K562 (cell line): ENCODE data around the gene AJUBA. TPM values are rescaled to one million over a fixed set of nuclear protein-coding genes. Genes with fewer than 3 reads are reported as not detected.

Experiments
- ARID2 ChIP-seq: fragments of 450-650 bp; IDR thresholded peaks from 2 replicates; pipeline ENCODE4 v1.6.1; 2017; ENCODE audit warnings: antibody characterized with exemption, mild to moderate bottlenecking
- CHCHD3 ChIP-seq: fragments of 250-450 bp; sonication (Bioruptor Pico); IDR thresholded peaks from 2 replicates; pipeline ENCODE4 v2.1.2; 2022; ENCODE audit warnings: mild to moderate bottlenecking
- CREM ChIP-seq: IDR thresholded peaks from 2 replicates; pipeline ENCODE4 v1.6.1; 2014; ENCODE audit warnings: antibody characterized with exemption, low read depth
- HBP1 ChIP-seq: fragments of 450-650 bp; formaldehyde crosslinking; IDR thresholded peaks from 2 replicates; pipeline ENCODE4 v1.4.0; 2022; ENCODE audit warnings: missing genetic modification characterization
- HNRNPH1 ChIP-seq: fragments of 200-400 bp; formaldehyde crosslinking; optimal IDR thresholded peaks from 2 replicates; pipeline ENCODE3; 2017; ENCODE audit warnings: low read depth, mild to moderate bottlenecking, low read length, moderate library complexity
- MAFG ChIP-seq: fragments of 450-650 bp; conservative IDR thresholded peaks from 2 replicates; pipeline ENCODE4 v1.6.1; 2016; ENCODE audit warnings: missing genetic modification characterization, missing compliant biosample characterization
- MAFK ChIP-seq: IDR thresholded peaks from 2 replicates; pipeline ENCODE4 v1.6.1; 2011; ENCODE audit warnings: low read length, improper control_type of control experiment
- MEF2D ChIP-seq: conservative IDR thresholded peaks from 2 replicates; pipeline ENCODE4 v1.6.1; 2016; ENCODE audit warnings: low read depth, missing genetic modification characterization, missing compliant biosample characterization
- NFIC ChIP-seq: fragments of 450-650 bp; IDR thresholded peaks from 2 replicates; pipeline ENCODE4 v1.6.1; 2017; ENCODE audit warnings: mild to moderate bottlenecking, inconsistent platforms
- PTTG1 ChIP-seq: fragments of 450-650 bp; IDR thresholded peaks from 2 replicates; pipeline ENCODE4 v1.6.1; 2016; ENCODE audit warnings: low read depth, mild to moderate bottlenecking, missing genetic modification characterization, missing compliant biosample characterization
- RREB1 ChIP-seq: fragments of 250-450 bp; sonication (Bioruptor Pico); IDR thresholded peaks from 2 replicates; pipeline ENCODE4 v1.4.0; 2020
- SMARCC2 ChIP-seq: fragments of 450-650 bp; IDR thresholded peaks from 2 replicates; pipeline ENCODE4 v1.6.1; 2017; ENCODE audit warnings: antibody characterized with exemption, moderate library complexity, mild to moderate bottlenecking, low read depth
- SMC3 ChIP-seq: conservative IDR thresholded peaks from 2 replicates; pipeline ENCODE4 v1.6.1; 2011; ENCODE audit warnings: low read depth, low read length, improper control_type of control experiment; ENCODE audit not compliant: insufficient read depth
- TEAD1 ChIP-seq, 2 experiments: fragments of 450-650 bp in 1 of 2; sonication (generic) in 1 of 2; formaldehyde crosslinking; IDR thresholded peaks; 2 replicates each; pipeline versions ENCODE4 v1.4.0 to v1.8.0; 2020 to 2022; ENCODE audit warnings: mild to moderate bottlenecking in 2 of 2, missing genetic modification reagents in 1 of 2
- THAP12 ChIP-seq: fragments of 250-450 bp; sonication (Bioruptor Pico); IDR thresholded peaks from 2 replicates; pipeline ENCODE4 v1.9.0; 2021; ENCODE audit warnings: mild to moderate bottlenecking, inconsistent platforms
- ZNF146 ChIP-seq: IDR thresholded peaks from one replicate; pipeline ENCODE4 v1.6.1; 2018; ENCODE audit warnings: missing compliant biosample characterization; ENCODE audit not compliant: unreplicated experiment
- ZNF165 ChIP-seq: fragments of 250-450 bp; sonication (Bioruptor Pico); IDR thresholded peaks from 2 replicates; pipeline ENCODE4 v1.4.0; 2020; ENCODE audit warnings: borderline replicate concordance
- ZNF282 ChIP-seq: sonication (generic); formaldehyde crosslinking; IDR thresholded peaks from 2 replicates; pipeline ENCODE4 v1.8.1; 2023; ENCODE audit warnings: missing genetic modification reagents
- ZNF431 ChIP-seq: sonication (generic); formaldehyde crosslinking; IDR thresholded peaks from 2 replicates; pipeline ENCODE4 v1.8.0; 2022; ENCODE audit warnings: mild to moderate bottlenecking, missing genetic modification reagents
- polyA plus RNA-seq, 8 experiments: library from polyadenylated mRNA; depleted of rRNA in 4 of 8; stranded (reverse) in 5 of 8; unstranded in 3 of 8; fragments of >200 nt; fragmentation: Nextera tagmentation in 2 of 8; fragmentation: Illumina TruSeq in 1 of 8; extraction: Ambion mirVana in 2 of 8; extraction: Trizol in 1 of 8; gene quantifications; 2 replicates each; pipeline versions ENCODE4 v1.2.1 to v1.2.3, GENCODE V29; 2011 to 2014; ENCODE audit warnings: inconsistent platforms in 1 of 8, missing spikeins in 1 of 8
- total RNA-seq, 7 experiments: library from RNA; depleted of rRNA in 6 of 7; stranded (reverse); fragments of >200 nt in 6 of 7; fragmentation: Illumina TruSeq in 2 of 7; extraction: Trizol in 2 of 7; gene quantifications; 2 replicates each; pipeline versions ENCODE4 v1.2.1 to v1.2.3, GENCODE V29; 2011 to 2021; ENCODE audit warnings: low replicate concordance in 1 of 7

Gene AJUBA
- total and polyA plus RNA-seq, 9 of the 15 experiments (the other 6 are each of a cell fraction or from before 2014, with no cell fraction given), result 0.73 to 4.7 (median 2.8) TPM

- TF ChIP-seq RREB1 (CRISPR knock-in tag) (no peak), MEF2D (tag) (no peak), ZNF282 (CRISPR knock-in tag) (no peak), HBP1 (CRISPR knock-in tag) (no peak), ZNF146 (CRISPR knock-in tag) (no peak), PTTG1 (tag) (no peak), ZNF431 (CRISPR knock-in tag) (no peak), CHCHD3 (CRISPR knock-in tag) (no peak), MAFG (tag) (no peak), MAFK (no peak), CREM (peak; percentile 22; the same call in 1 of the 2 replicates), HNRNPH1 (no peak), ARID2 (0 out of 2 replicates have a peak, but pooled peaks have one; percentile 30), SMC3 (peak; percentile 79), THAP12 (CRISPR knock-in tag) (no peak), ZNF165 (CRISPR knock-in tag) (no peak), NFIC (no peak), TEAD1 (CRISPR knock-in tag; IDR thresholded peaks at IDR 0.05) (no peak), SMARCC2 (no peak)
Measured at GRCh38 chr14:22973217-22974032, 8.9 kb downstream of the AJUBA start (continued).
